Keratinocyte (primary cell): ENCODE results near the gene C20orf204. TPM values are rescaled to one million over a fixed set of nuclear protein-coding genes. Genes with fewer than 3 reads are reported as not detected.

Experiments
- DNase-seq: peaks from one replicate; pipeline ENCODE4 v3.0.0-alpha.2; 2011; ENCODE audit warnings: low read depth, missing footprints, low spot score
- FAIRE-seq: peaks from 2 replicates; lab custom pipeline; 2011; peaks lifted over from hg19 to GRCh38; lab: Jason Lieb, UNC
- H2AFZ ChIP-seq: 2 replicates; pipeline ENCODE4 v1.6.0; 2012; ENCODE audit warnings: low read length, control low read depth, inconsistent platforms; ENCODE audit not compliant: control insufficient read depth
- H3K27ac ChIP-seq: 2 replicates; pipeline ENCODE4 v1.5.1; 2011; ENCODE audit warnings: low read length; ENCODE audit not compliant: control insufficient read depth, insufficient read depth
- H3K27me3 ChIP-seq: 3 replicates; pipeline ENCODE4 v1.6.0; 2011; ENCODE audit warnings: low read length; ENCODE audit not compliant: control insufficient read depth, insufficient read depth; ENCODE audit errors: extremely low read depth
- H3K36me3 ChIP-seq, 2 experiments: 2 replicates in 1 of 2; 3 replicates in 1 of 2; pipeline ENCODE4 v1.5.1; 2011; ENCODE audit warnings: low read length in 2 of 2, mild to moderate bottlenecking in 1 of 2; ENCODE audit not compliant: control insufficient read depth in 2 of 2, insufficient read depth in 2 of 2; ENCODE audit errors: extremely low read depth in 1 of 2
- H3K4me1 ChIP-seq: 3 replicates; pipeline ENCODE4 v1.5.1; 2011; ENCODE audit warnings: low read length; ENCODE audit not compliant: control insufficient read depth, insufficient read depth; ENCODE audit errors: extremely low read depth
- H3K4me2 ChIP-seq: 3 replicates; pipeline ENCODE4 v1.6.0; 2011; ENCODE audit warnings: low read depth, low read length; ENCODE audit not compliant: control insufficient read depth, insufficient read depth; ENCODE audit errors: extremely low read depth
- H3K4me3 ChIP-seq, 3 experiments: fragments of 200-600 bp in 1 of 3; sonication (generic) in 1 of 3; 2 replicates in 2 of 3; 3 replicates in 1 of 3; pipeline ENCODE4 v1.5.1; 2011 to 2016; ENCODE audit warnings: low read length in 3 of 3, mild to moderate bottlenecking in 3 of 3, control low read depth in 2 of 3, inconsistent platforms in 1 of 3, low read depth in 1 of 3, mixed read lengths in 1 of 3, mixed run types in 1 of 3, moderate library complexity in 1 of 3; ENCODE audit not compliant: control insufficient read depth in 2 of 3, insufficient read depth in 2 of 3; ENCODE audit errors: extremely low read depth in 1 of 3
- H3K79me2 ChIP-seq: 2 replicates; pipeline ENCODE4 v1.6.0; 2012; ENCODE audit warnings: low read length; ENCODE audit not compliant: control insufficient read depth, insufficient read depth
- H3K9ac ChIP-seq: 3 replicates; pipeline ENCODE4 v1.6.0; 2011; ENCODE audit warnings: low read length; ENCODE audit not compliant: control insufficient read depth, insufficient read depth; ENCODE audit errors: extremely low read depth
- H3K9me1 ChIP-seq: 3 replicates; pipeline ENCODE4 v1.6.0; 2011; ENCODE audit warnings: low read length; ENCODE audit not compliant: control insufficient read depth, insufficient read depth; ENCODE audit errors: extremely low read depth
- H3K9me3 ChIP-seq: 2 replicates; pipeline ENCODE4 v1.5.1; 2012; ENCODE audit warnings: low read depth, low read length; ENCODE audit not compliant: control insufficient read depth
- H4K20me1 ChIP-seq: 3 replicates; pipeline ENCODE4 v1.6.0; 2011; ENCODE audit warnings: low read length; ENCODE audit not compliant: control insufficient read depth, insufficient read depth; ENCODE audit errors: extremely low read depth
- EZH2 ChIP-seq: IDR thresholded peaks from one replicate; pipeline ENCODE4 v1.6.1; 2012; ENCODE audit warnings: inconsistent platforms, mild to moderate bottlenecking, low read length, moderate library complexity
- dilution Hi-C: fragments of 300-500 bp; cut with MboI; formaldehyde crosslinking; loops from one replicate; pipeline ENCODE4 v1.7.0; 2020; ENCODE audit warnings: low sequenced_read_pairs; ENCODE audit not compliant: extremely low pct_ligation_motif_present
- polyA plus RNA-seq, 5 experiments: library from polyadenylated mRNA; depleted of rRNA in 3 of 5; stranded (reverse) in 3 of 5; stranded (forward) in 1 of 5; unstranded in 1 of 5; fragments of >200 nt; gene quantifications; 1 replicate in 1 of 5; 2 replicates in 3 of 5; 3 replicates in 1 of 5; pipeline versions ENCODE4 v1.2.1 to v1.2.3, GENCODE V29; 2011 to 2012; ENCODE audit warnings: missing spikeins in 2 of 5, low read depth in 1 of 5, low replicate concordance in 1 of 5
- TF ChIP-seq, protein P1 (sequence below), 3 experiments: IDR thresholded peaks in 1 of 3; conservative IDR thresholded peaks in 1 of 3; optimal IDR thresholded peaks in 1 of 3; 2 replicates in 2 of 3; 3 replicates in 1 of 3; pipeline versions ENCODE3 to v1.5.1; 2011; ENCODE audit warnings: low read length in 3 of 3, mild to moderate bottlenecking in 3 of 3, moderate library complexity in 2 of 3, control low read depth in 1 of 3, inconsistent platforms in 1 of 3; ENCODE audit not compliant: insufficient read depth in 2 of 3; ENCODE audit errors: extremely low read depth in 1 of 3

Gene C20orf204
- polyA plus RNA-seq, 1 donor (not counting 4 experiments of a cell fraction or from before 2014, with no cell fraction given): 0.08 TPM

DNA sequence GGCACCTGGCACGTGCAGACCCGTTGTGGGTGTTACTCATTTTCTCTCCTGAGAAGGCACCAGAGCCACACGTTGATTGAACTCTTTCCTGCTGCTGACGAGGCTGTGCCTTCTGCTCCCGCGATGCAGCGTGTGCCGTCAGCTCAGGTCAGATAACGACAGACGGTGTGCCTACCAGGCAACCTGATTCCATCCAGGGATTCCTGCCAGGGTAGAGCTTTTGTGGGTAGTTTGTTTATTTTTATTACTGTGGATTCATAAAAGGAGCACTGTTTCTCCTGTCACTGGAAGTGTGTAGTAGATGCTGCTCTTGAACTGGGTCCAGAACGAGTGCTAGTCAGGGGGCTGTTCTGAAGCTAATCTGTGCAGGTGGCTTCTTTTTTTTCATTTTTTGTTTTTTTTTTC lies 34.4 kb upstream of the C20orf204 start:
- dilution Hi-C loops: no loop called here
- no peaks in the 10 kb centered on the region for H3K4me1 ChIP-seq
- no peak overlapping the region for H3K4me3 ChIP-seq
- TF ChIP-seq, protein P1, sequence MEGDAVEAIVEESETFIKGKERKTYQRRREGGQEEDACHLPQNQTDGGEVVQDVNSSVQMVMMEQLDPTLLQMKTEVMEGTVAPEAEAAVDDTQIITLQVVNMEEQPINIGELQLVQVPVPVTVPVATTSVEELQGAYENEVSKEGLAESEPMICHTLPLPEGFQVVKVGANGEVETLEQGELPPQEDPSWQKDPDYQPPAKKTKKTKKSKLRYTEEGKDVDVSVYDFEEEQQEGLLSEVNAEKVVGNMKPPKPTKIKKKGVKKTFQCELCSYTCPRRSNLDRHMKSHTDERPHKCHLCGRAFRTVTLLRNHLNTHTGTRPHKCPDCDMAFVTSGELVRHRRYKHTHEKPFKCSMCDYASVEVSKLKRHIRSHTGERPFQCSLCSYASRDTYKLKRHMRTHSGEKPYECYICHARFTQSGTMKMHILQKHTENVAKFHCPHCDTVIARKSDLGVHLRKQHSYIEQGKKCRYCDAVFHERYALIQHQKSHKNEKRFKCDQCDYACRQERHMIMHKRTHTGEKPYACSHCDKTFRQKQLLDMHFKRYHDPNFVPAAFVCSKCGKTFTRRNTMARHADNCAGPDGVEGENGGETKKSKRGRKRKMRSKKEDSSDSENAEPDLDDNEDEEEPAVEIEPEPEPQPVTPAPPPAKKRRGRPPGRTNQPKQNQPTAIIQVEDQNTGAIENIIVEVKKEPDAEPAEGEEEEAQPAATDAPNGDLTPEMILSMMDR (optimal IDR thresholded peaks at IDR 0.05 in 1 of 3, IDR thresholded peaks at IDR 0.05 in 1 of 3, conservative IDR thresholded peaks at IDR 0.05 in 1 of 3; ENCODE audit: extremely low read depth in 1 of 3, insufficient read depth in 2 of 3, low read length in 3 of 3): no peak
- TF ChIP-seq EZH2: no peak
- no peak overlapping the region for H3K4me2 ChIP-seq
- no peaks in the 10 kb centered on the region for H3K9me1 ChIP-seq
- FAIRE-seq (no peak), DNase-seq (no peak)
- H3K9me3 ChIP-seq: no peaks in the 10 kb centered on the region
- no peaks in the 10 kb centered on the region for H3K79me2 ChIP-seq
- no peak overlapping the region for H3K27ac ChIP-seq
- peaks cover 37 to 40% of the 10 kb centered on the region in 2 experiments for H3K36me3 ChIP-seq
- no peaks in the 10 kb centered on the region for H4K20me1 ChIP-seq
- H3K9ac ChIP-seq: no peak overlapping the region
- no peaks in the 10 kb centered on the region for H3K27me3 ChIP-seq
- no peak overlapping the region for H2AFZ ChIP-seq

GRCh38 chr20:64003960-64004725 lies 31.8 kb upstream of the C20orf204 start:
- dilution Hi-C loops: no loop called here
- no peak overlapping the region for H3K4me3 ChIP-seq

More at GRCh38 chr20:64003960-64004725, 31.8 kb upstream of the C20orf204 start:
- FAIRE-seq (no peak), DNase-seq (no peak)
- Histone ChIP-seq H3K79me2 (no peaks in the 10 kb centered on the region), H3K27me3 (no peaks in the 10 kb centered on the region), H2AFZ (no peak overlapping the region), H4K20me1 (no peaks in the 10 kb centered on the region), H3K9ac (no peak overlapping the region), H3K27ac (no peak overlapping the region), H3K4me2 (no peak overlapping the region), H3K36me3 (peaks cover 34 to 37% of the 10 kb centered on the region in 2 experiments), H3K9me3 (no peaks in the 10 kb centered on the region), H3K9me1 (no peaks in the 10 kb centered on the region), H3K4me1 (peaks cover 9% of the 10 kb centered on the region)
- TF ChIP-seq EZH2: no peak
- TF ChIP-seq, protein P1 (optimal IDR thresholded peaks at IDR 0.05 in 1 of 3, IDR thresholded peaks at IDR 0.05 in 1 of 3, conservative IDR thresholded peaks at IDR 0.05 in 1 of 3; ENCODE audit: extremely low read depth in 1 of 3, insufficient read depth in 2 of 3, low read length in 3 of 3): no peak
